SK-N-SH (cell line): ENCODE results near the gene SIAH3. TPM values are rescaled to one million over a fixed set of nuclear protein-coding genes. Genes with fewer than 3 reads are reported as not detected.
A peak's percentile ranks its signal among the peaks of the same experiment; 100 is the strongest.

Experiments
- CTCF ChIA-PET: fragments of 300-600, 350-600 bp; formaldehyde crosslinking; extraction: SDS; loops from one replicate; lab custom pipeline; 2021; lab: Yijun Ruan, JAX
- POLR2A ChIA-PET: fragments of 350-600 bp; sonication (Branson Sonifier 250); formaldehyde crosslinking; extraction: SDS; loops from one replicate; lab custom pipeline; 2020; ENCODE audit warnings: antibody characterized with exemption, inconsistent platforms; lab: Yijun Ruan, JAX
- DNase-seq: peaks from one replicate; pipeline ENCODE4 v3.0.0; 2012
- H2AFZ ChIP-seq: fragments of 200-600 bp; sonication (generic); 2 replicates; pipeline ENCODE4 v1.8.1; 2016; ENCODE audit warnings: antibody characterized with exemption, mild to moderate bottlenecking, low read depth
- H3F3A ChIP-seq: fragments of 200-600 bp; sonication (generic); replicated peaks from 2 replicates; pipeline ENCODE3; 2016; ENCODE audit warnings: antibody characterized with exemption, mild to moderate bottlenecking; ENCODE audit not compliant: insufficient read depth
- H3K27ac ChIP-seq, 2 experiments: fragments of 200-500 bp in 1 of 2; fragments of 200-600 bp in 1 of 2; sonication (Bioruptor generic) in 1 of 2; sonication (generic), shearing (Covaris generic) in 1 of 2; 2 replicates each; pipeline versions ENCODE4 v1.5.1 to v1.6.1; 2014 to 2016; ENCODE audit warnings: low read depth in 2 of 2, inconsistent platforms in 1 of 2, low read length in 1 of 2, mild to moderate bottlenecking in 1 of 2, mixed read lengths in 1 of 2
- H3K27me3 ChIP-seq: fragments of 200-600 bp; sonication (generic), shearing (Covaris generic); 2 replicates; pipeline ENCODE4 v1.6.1; 2016; ENCODE audit warnings: mixed run types; ENCODE audit not compliant: insufficient read depth
- H3K36me3 ChIP-seq, 2 experiments: fragments of 200-500 bp in 1 of 2; fragments of 200-600 bp in 1 of 2; sonication (Bioruptor generic) in 1 of 2; sonication (generic) in 1 of 2; replicated peaks in 1 of 2; 2 replicates each; pipeline versions ENCODE3 to v1.5.1; 2014 to 2016; ENCODE audit warnings: low read length in 1 of 2, mild to moderate bottlenecking in 1 of 2; ENCODE audit not compliant: insufficient read depth in 2 of 2, control insufficient read depth in 1 of 2
- H3K4me1 ChIP-seq, 2 experiments: fragments of 200-500 bp in 1 of 2; fragments of 200-600 bp in 1 of 2; sonication (Bioruptor generic) in 1 of 2; sonication (generic), shearing (Covaris generic) in 1 of 2; 2 replicates each; pipeline versions ENCODE4 v1.5.1 to v1.6.1; 2014 to 2016; ENCODE audit warnings: low read depth in 1 of 2, low read length in 1 of 2, mixed run types in 1 of 2; ENCODE audit not compliant: insufficient read depth in 2 of 2, control insufficient read depth in 1 of 2
- H3K4me2 ChIP-seq: fragments of 200-600 bp; sonication (generic), shearing (Covaris generic); 2 replicates; pipeline ENCODE4 v1.6.1; 2017; ENCODE audit warnings: mixed run types
- H3K4me3 ChIP-seq, 2 experiments: fragments of 200-500 bp in 1 of 2; fragments of 200-600 bp in 1 of 2; sonication (Bioruptor generic) in 1 of 2; sonication (generic), shearing (Covaris generic) in 1 of 2; 2 replicates each; pipeline versions ENCODE4 v1.5.1 to v1.8.1; 2014 to 2016; ENCODE audit warnings: low read depth in 2 of 2, inconsistent platforms in 1 of 2, low read length in 1 of 2, mild to moderate bottlenecking in 1 of 2, mixed read lengths in 1 of 2, moderate library complexity in 1 of 2
- H3K79me2 ChIP-seq: fragments of 200-600 bp; sonication (generic); 2 replicates; pipeline ENCODE4 v1.8.1; 2017; ENCODE audit warnings: mild to moderate bottlenecking; ENCODE audit not compliant: insufficient read depth
- H3K9ac ChIP-seq: fragments of 200-600 bp; sonication (generic); 2 replicates; pipeline ENCODE4 v1.6.1; 2017; ENCODE audit warnings: mixed run types
- H3K9me2 ChIP-seq: fragments of 200-600 bp; sonication (generic); 2 replicates; pipeline ENCODE4 v1.6.1; 2017; ENCODE audit warnings: mixed run types
- H3K9me3 ChIP-seq: fragments of 200-600 bp; sonication (generic); 2 replicates; pipeline ENCODE4 v1.6.1; 2017; ENCODE audit warnings: mixed run types, mild to moderate bottlenecking, moderate library complexity
- H4K20me1 ChIP-seq: fragments of 200-600 bp; sonication (generic); 2 replicates; pipeline ENCODE4 v1.6.1; 2017; ENCODE audit warnings: mild to moderate bottlenecking, mixed run types; ENCODE audit not compliant: insufficient read depth
- FOSL2 ChIP-seq: IDR thresholded peaks from 2 replicates; pipeline ENCODE4 v1.4.0; 2012; ENCODE audit warnings: low read depth, mild to moderate bottlenecking, moderate library complexity, borderline replicate concordance
- FOXM1 ChIP-seq: IDR thresholded peaks from 2 replicates; pipeline ENCODE4 v1.4.0; 2012; ENCODE audit warnings: low read depth, mild to moderate bottlenecking
- POLR2AphosphoS5 ChIP-seq: IDR thresholded peaks from 2 replicates; pipeline ENCODE4 v1.6.1; 2012; ENCODE audit warnings: low read depth, low read length
- RAD21 ChIP-seq: IDR thresholded peaks from 2 replicates; pipeline ENCODE4 v1.6.1; 2012; ENCODE audit warnings: mild to moderate bottlenecking, low read length
- SIN3A ChIP-seq: IDR thresholded peaks from 2 replicates; pipeline ENCODE4 v1.6.1; 2012; ENCODE audit warnings: low read depth, mild to moderate bottlenecking, low read length, moderate library complexity, borderline replicate concordance
- WGBS: methylation state at CpG from one replicate; pipeline ENCODE4 v1.1.6; 2017; ENCODE audit warnings: low lambda C conversion rate; 5-methylcytosine and 5-hydroxymethylcytosine counted together
- polyA plus RNA-seq, 3 experiments: library from polyadenylated mRNA; depleted of rRNA; stranded (reverse); fragments of >200 nt; gene quantifications; 2 replicates each; pipeline ENCODE4 v1.2.3, GENCODE V29; 2012
- small RNA-seq, 7 experiments: library from RNA; depleted of rRNA; stranded (forward); fragments of <200 nt; gene quantifications; one replicate each; pipeline ENCODE3, GENCODE V24; 2012
- TF ChIP-seq, protein P1 (sequence below): IDR thresholded peaks from 2 replicates; pipeline ENCODE4 v1.4.0; 2012; ENCODE audit warnings: low read depth, borderline replicate concordance
- TF ChIP-seq, protein P2 (sequence below): fragments of 200-600 bp; sonication (generic); IDR thresholded peaks from 2 replicates; pipeline ENCODE4 v1.6.1; 2017; ENCODE audit warnings: antibody characterized with exemption, mild to moderate bottlenecking, moderate library complexity

Gene SIAH3
- polyA plus RNA-seq, 1 of the 3 experiments (the other 2 are of a cell fraction) = 0.08 TPM

DNA sequence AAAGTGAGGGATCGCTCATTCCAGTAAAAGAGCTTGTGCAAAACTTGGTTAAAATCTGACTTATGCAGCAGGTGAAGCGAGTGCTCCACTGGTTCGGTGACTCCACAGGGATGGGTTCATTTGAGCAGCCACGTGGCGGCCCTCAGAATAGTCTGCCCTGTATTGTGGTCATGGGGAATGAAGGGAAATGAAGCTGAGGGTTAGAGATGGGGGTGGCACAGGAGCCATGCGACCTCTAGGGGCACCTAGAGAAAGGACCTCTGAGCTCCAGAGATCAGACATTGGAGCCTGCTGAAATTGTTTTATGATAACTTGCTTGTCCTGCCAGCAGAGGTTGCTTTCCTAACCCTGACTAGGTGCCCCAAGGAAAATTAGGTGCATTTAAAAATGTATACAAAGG, 122.8 kb downstream of the SIAH3 start:
- Histone ChIP-seq H3K27me3 (no peaks in the 10 kb centered on the region; the same call in 1 of the 2 replicates), H3K9me3 (no peaks in the 10 kb centered on the region), H3K27ac (no peak overlapping the region), H3K79me2 (no peaks in the 10 kb centered on the region), H3K4me3 (no peak overlapping the region), H4K20me1 (no peaks in the 10 kb centered on the region), H3K9ac (no peak overlapping the region), H3K4me2 (no peak overlapping the region), H3K4me1 (no peaks in the 10 kb centered on the region; a peak in 1 of 4 replicates), H3K9me2 (no peaks in the 10 kb centered on the region), H3F3A (no peaks in the 10 kb centered on the region), H2AFZ (no peak overlapping the region), H3K36me3 (no peaks in the 10 kb centered on the region)
- WGBS = 71% methylated on average over 6 of the region's 6 CpGs
- no peak for DNase-seq
- CTCF ChIA-PET = interaction anchor here (0.9 to 1.4 kb wide), 4 partner anchors 10 to 50 kb away, joined by 3 to 5 read pairs (median 4); no protein-coding TSS in a partner anchor
- TF ChIP-seq POLR2AphosphoS5 (no peak), FOXM1 (no peak), RAD21 (peak; percentile 17; the same call in 1 of the 2 replicates), FOSL2 (no peak), SIN3A (no peak)
- TF ChIP-seq, protein P1, sequence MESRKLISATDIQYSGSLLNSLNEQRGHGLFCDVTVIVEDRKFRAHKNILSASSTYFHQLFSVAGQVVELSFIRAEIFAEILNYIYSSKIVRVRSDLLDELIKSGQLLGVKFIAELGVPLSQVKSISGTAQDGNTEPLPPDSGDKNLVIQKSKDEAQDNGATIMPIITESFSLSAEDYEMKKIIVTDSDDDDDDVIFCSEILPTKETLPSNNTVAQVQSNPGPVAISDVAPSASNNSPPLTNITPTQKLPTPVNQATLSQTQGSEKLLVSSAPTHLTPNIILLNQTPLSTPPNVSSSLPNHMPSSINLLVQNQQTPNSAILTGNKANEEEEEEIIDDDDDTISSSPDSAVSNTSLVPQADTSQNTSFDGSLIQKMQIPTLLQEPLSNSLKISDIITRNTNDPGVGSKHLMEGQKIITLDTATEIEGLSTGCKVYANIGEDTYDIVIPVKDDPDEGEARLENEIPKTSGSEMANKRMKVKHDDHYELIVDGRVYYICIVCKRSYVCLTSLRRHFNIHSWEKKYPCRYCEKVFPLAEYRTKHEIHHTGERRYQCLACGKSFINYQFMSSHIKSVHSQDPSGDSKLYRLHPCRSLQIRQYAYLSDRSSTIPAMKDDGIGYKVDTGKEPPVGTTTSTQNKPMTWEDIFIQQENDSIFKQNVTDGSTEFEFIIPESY = no peak
- TF ChIP-seq, protein P2, sequence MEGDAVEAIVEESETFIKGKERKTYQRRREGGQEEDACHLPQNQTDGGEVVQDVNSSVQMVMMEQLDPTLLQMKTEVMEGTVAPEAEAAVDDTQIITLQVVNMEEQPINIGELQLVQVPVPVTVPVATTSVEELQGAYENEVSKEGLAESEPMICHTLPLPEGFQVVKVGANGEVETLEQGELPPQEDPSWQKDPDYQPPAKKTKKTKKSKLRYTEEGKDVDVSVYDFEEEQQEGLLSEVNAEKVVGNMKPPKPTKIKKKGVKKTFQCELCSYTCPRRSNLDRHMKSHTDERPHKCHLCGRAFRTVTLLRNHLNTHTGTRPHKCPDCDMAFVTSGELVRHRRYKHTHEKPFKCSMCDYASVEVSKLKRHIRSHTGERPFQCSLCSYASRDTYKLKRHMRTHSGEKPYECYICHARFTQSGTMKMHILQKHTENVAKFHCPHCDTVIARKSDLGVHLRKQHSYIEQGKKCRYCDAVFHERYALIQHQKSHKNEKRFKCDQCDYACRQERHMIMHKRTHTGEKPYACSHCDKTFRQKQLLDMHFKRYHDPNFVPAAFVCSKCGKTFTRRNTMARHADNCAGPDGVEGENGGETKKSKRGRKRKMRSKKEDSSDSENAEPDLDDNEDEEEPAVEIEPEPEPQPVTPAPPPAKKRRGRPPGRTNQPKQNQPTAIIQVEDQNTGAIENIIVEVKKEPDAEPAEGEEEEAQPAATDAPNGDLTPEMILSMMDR = peak; percentile 30; the same call in 1 of the 2 replicates
- POLR2A ChIA-PET = no interaction called here

Small RNAs within 50 kb of the gene (small RNA-seq; reads per million reads assigned to genes)
- 0 reads per million in 7 experiments for gene RF00017

Other genes with a start within 250 kb of the SIAH3 start
- not detected in 2 replicates for gene ERICH6B, start 236.0 kb downstream of the SIAH3 start, polyA plus RNA-seq (2012; rRNA removed)
- not detected in 2 replicates for gene CBY2, start 149.4 kb downstream of the SIAH3 start, polyA plus RNA-seq (2012; rRNA removed)
- 3.9 and 4.4 TPM in 2 replicates for gene ZC3H13, start 201.0 kb upstream of the SIAH3 start, polyA plus RNA-seq (2012; rRNA removed)